ENCODE results near the gene SLC22A5.

Gene SLC22A5

DNA sequence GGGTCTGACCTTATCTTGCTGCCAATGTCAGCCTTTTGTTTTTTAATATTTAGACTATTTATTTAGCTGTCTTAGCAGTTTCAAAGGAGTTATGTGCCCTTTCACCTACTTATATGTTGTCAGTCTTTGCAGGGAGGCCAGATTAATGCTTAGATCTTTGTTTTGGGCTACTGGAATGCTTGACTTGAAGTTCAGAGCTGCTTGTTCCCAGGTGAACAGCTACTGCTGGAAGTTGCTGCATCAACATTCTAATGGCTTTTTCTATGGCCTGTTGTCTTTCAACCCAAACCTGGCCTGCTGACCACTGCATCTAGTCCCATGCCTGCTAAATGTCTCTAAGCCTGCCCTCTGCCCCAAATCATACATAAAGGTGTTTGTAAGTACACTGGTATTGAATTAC is 3.0 kb downstream of the SLC22A5 start:
- DNase-seq (ENCODE audit: extremely low read depth, insufficient read length) = no peak
- TF ChIP-seq, protein P1, sequence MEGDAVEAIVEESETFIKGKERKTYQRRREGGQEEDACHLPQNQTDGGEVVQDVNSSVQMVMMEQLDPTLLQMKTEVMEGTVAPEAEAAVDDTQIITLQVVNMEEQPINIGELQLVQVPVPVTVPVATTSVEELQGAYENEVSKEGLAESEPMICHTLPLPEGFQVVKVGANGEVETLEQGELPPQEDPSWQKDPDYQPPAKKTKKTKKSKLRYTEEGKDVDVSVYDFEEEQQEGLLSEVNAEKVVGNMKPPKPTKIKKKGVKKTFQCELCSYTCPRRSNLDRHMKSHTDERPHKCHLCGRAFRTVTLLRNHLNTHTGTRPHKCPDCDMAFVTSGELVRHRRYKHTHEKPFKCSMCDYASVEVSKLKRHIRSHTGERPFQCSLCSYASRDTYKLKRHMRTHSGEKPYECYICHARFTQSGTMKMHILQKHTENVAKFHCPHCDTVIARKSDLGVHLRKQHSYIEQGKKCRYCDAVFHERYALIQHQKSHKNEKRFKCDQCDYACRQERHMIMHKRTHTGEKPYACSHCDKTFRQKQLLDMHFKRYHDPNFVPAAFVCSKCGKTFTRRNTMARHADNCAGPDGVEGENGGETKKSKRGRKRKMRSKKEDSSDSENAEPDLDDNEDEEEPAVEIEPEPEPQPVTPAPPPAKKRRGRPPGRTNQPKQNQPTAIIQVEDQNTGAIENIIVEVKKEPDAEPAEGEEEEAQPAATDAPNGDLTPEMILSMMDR (IDR thresholded peaks at IDR 0.05; ENCODE audit: insufficient read depth, low read length, poor library complexity, severe bottlenecking) = no peak
- H3K4me3 ChIP-seq (replicated peaks; ENCODE audit: low read depth, low read length) = no peak overlapping the region
- no peaks in the 10 kb centered on the region for H3K27me3 ChIP-seq (replicated peaks; ENCODE audit: control insufficient read depth, insufficient read depth, low read length)
- H3K36me3 ChIP-seq (ENCODE audit: control insufficient read depth, insufficient read depth, low read length) = no peaks in the 10 kb centered on the region

DNA sequence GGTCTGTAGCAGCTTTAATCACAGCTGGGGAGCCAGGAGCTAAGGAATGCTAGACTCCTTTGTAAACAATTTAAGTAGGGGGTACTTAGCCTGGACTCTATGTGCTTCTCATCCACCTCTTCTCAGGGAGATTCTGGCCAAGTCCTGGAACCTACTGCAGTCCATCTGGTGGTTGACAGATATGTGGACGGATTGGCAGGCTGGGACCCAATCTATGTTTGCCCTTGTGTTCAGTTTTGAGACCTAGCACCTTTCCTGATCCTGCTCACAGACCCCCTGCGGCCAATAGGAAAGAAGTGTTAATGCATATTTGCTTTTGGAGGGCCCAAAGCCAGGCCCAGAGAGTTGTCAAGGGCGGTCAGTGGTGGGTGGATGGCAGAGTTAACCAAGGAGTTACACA is 6.4 kb downstream of the SLC22A5 start:
- no peak for DNase-seq (ENCODE audit: extremely low read depth, insufficient read length)
- Histone ChIP-seq H3K36me3 (ENCODE audit: control insufficient read depth, insufficient read depth, low read length) (no peaks in the 10 kb centered on the region), H3K27me3 (replicated peaks; ENCODE audit: control insufficient read depth, insufficient read depth, low read length) (no peaks in the 10 kb centered on the region), H3K4me3 (replicated peaks; ENCODE audit: low read depth, low read length) (no peak overlapping the region)
- TF ChIP-seq, protein P1 (IDR thresholded peaks at IDR 0.05; ENCODE audit: insufficient read depth, low read length, poor library complexity, severe bottlenecking) = no peak

DNA sequence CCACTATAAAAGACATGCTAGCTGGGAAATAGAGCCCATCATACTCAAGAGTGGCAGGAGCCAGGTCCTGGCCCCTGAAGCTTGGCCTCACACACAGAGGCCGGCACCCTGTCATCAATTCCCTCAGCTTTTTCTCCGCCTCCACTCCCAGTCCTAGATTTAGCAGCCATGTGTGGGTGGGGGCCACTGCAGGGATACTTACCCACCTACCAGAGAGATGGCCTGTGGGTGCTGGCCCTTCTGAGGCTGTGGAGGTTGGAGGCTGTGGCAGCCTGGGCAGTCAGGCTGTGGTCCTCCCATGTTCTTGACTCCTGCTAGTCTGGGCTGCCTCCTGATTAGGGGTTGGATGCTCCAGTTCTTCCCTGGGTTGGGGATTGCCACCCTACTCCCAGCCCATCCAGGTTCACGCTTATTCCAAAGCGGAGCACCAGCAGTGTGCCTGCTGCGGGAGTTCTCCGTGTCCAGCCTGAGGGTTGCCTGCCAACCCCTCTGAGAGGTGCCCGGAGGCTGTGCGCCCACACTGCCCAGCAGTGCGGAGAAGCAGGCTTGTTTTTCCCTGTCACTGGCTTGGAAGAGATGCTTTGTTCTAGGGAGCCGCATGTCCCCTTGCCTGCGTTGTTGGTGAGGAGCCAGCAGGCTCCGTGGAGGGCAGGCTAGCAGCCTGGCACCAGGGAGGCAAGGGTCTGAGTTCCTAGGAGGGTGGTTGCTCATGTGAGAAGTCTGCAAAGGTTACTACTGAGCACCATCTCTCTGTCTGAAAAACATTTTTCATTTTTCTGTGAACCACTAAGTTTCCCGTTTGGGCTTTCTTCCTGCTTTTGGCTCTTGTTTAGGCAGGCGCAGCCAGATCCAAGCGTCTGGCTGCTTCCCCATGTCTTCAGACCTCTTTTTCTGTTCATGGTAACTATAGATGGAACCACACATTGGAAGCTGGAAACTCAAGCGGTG is 7.5 kb downstream of the SLC22A5 start:
- Histone ChIP-seq H3K4me3 (replicated peaks; ENCODE audit: low read depth, low read length) (no peak overlapping the region), H3K27me3 (replicated peaks; ENCODE audit: control insufficient read depth, insufficient read depth, low read length) (no peaks in the 10 kb centered on the region), H3K36me3 (ENCODE audit: control insufficient read depth, insufficient read depth, low read length) (no peaks in the 10 kb centered on the region)
- DNase-seq (ENCODE audit: extremely low read depth, insufficient read length) = no peak
- TF ChIP-seq, protein P1 (IDR thresholded peaks at IDR 0.05; ENCODE audit: insufficient read depth, low read length, poor library complexity, severe bottlenecking) = no peak

DNA sequence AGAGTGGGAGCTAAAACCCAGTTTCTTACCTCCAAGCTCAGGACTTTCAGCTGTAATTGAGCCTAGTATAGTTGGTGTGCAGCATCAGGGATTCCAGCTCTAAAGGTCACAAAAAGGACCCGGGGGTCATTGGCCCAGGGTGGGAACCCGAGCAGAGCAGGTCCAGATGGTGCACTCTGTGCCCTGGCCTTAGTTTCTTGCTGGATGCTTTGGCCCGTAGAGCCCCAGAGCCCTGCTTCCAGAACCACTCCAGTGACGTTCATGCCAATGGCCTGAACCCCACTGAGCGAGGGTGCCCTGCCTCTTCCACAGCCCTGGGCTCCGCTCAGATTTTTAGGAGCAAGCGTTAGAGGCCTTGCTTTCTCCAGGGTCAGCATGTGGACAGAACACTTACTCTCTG is 8.2 kb downstream of the SLC22A5 start:
- no peak overlapping the region for H3K4me3 ChIP-seq (replicated peaks; ENCODE audit: low read depth, low read length)
- TF ChIP-seq, protein P1 (IDR thresholded peaks at IDR 0.05; ENCODE audit: insufficient read depth, low read length, poor library complexity, severe bottlenecking) = no peak
- H3K36me3 ChIP-seq (ENCODE audit: control insufficient read depth, insufficient read depth, low read length) = no peaks in the 10 kb centered on the region
- no peaks in the 10 kb centered on the region for H3K27me3 ChIP-seq (replicated peaks; ENCODE audit: control insufficient read depth, insufficient read depth, low read length)
- no peak for DNase-seq (ENCODE audit: extremely low read depth, insufficient read length)

DNA sequence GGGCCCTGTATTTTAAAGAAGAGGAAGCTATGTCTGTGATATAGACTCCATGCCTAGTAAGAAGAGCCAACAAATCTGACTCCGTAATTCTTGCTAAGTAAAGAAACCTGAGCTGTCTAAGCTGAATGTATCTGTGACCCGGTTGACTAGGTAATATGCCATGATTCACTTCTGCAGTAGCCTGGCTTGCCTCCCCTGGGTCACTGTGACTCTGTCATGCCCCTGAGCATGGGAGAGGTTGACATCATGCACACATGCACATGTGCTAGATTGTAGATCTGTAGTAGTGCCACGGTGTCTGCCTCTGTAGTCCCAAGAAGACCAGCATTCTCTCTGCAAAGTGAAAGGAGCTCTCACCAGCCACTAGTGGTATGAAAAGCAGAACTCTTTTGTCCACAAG is 9.1 kb downstream of the SLC22A5 start:
- no peaks in the 10 kb centered on the region for H3K36me3 ChIP-seq (ENCODE audit: control insufficient read depth, insufficient read depth, low read length)
- H3K4me3 ChIP-seq (replicated peaks; ENCODE audit: low read depth, low read length) = no peak overlapping the region
- DNase-seq (ENCODE audit: extremely low read depth, insufficient read length) = no peak
- no peaks in the 10 kb centered on the region for H3K27me3 ChIP-seq (replicated peaks; ENCODE audit: control insufficient read depth, insufficient read depth, low read length)
- TF ChIP-seq, protein P1 (IDR thresholded peaks at IDR 0.05; ENCODE audit: insufficient read depth, low read length, poor library complexity, severe bottlenecking) = no peak
